Endothelial cell (in vitro differentiated cells): ENCODE data around the gene HTR2C. TPM values are rescaled to one million over a fixed set of nuclear protein-coding genes. Genes with fewer than 3 reads are reported as not detected.
"Not testable (repeated sequence)": the region's sequence is repeated elsewhere in the genome, so short reads cannot be mapped to it uniquely, and the experiment has no call there.

Source experiments
- DNase-seq: peaks from one replicate; pipeline ENCODE4 v3.0.0; 2021; ENCODE audit warnings: low spot score
- H3K27ac Mint-ChIP-seq: one replicate; pipeline ENCODE4 v1.8.0; 2021; ENCODE audit warnings: mixed read lengths, inconsistent platforms; ENCODE audit not compliant: unreplicated experiment
- H3K27me3 Mint-ChIP-seq: one replicate; pipeline ENCODE4 v1.8.0; 2021; ENCODE audit warnings: mild to moderate bottlenecking, moderate library complexity, mixed read lengths, inconsistent platforms; ENCODE audit not compliant: unreplicated experiment
- H3K36me3 Mint-ChIP-seq: one replicate; pipeline ENCODE4 v1.8.0; 2021; ENCODE audit warnings: mild to moderate bottlenecking, low read depth, mixed read lengths, inconsistent platforms; ENCODE audit not compliant: unreplicated experiment
- H3K4me1 Mint-ChIP-seq: one replicate; pipeline ENCODE4 v1.8.0; 2021; ENCODE audit warnings: mild to moderate bottlenecking, mixed read lengths, inconsistent platforms; ENCODE audit not compliant: unreplicated experiment
- H3K4me3 Mint-ChIP-seq: one replicate; pipeline ENCODE4 v1.8.0; 2021; ENCODE audit warnings: mild to moderate bottlenecking, mixed read lengths, inconsistent platforms; ENCODE audit not compliant: unreplicated experiment
- H3K9me3 Mint-ChIP-seq: one replicate; pipeline ENCODE4 v1.8.0; 2021; ENCODE audit warnings: mixed read lengths, inconsistent platforms; ENCODE audit not compliant: unreplicated experiment
- total RNA-seq: library from RNA; stranded (reverse); fragmentation: NEBNext Ultra II Directional; extraction: Animal tissue kit (Norgen Biotek cat#: 25700); gene quantifications from one replicate; pipeline ENCODE4 v1.2.1, GENCODE V29; 2021; ENCODE audit not compliant: unreplicated experiment
- TF ChIP-seq, protein P1 (sequence below): fragments of 200-600 bp; sonication (generic); IDR thresholded peaks from one replicate; pipeline ENCODE4 v1.5.0; 2021; ENCODE audit warnings: antibody characterized with exemption; ENCODE audit not compliant: unreplicated experiment

Gene HTR2C
- total RNA-seq, 1 donor from 2014 or later: 0.10 TPM

GRCh38 chrX:114626323-114626722, 42.4 kb downstream of the HTR2C start:
- Mint-ChIP-seq H3K27me3 (no peaks in the 10 kb centered on the region), H3K27ac (no peak overlapping the region), H3K36me3 (no peaks in the 10 kb centered on the region), H3K4me3 (no peak overlapping the region), H3K9me3 (no peaks in the 10 kb centered on the region), H3K4me1 (no peaks in the 10 kb centered on the region)
- TF ChIP-seq, protein P1, sequence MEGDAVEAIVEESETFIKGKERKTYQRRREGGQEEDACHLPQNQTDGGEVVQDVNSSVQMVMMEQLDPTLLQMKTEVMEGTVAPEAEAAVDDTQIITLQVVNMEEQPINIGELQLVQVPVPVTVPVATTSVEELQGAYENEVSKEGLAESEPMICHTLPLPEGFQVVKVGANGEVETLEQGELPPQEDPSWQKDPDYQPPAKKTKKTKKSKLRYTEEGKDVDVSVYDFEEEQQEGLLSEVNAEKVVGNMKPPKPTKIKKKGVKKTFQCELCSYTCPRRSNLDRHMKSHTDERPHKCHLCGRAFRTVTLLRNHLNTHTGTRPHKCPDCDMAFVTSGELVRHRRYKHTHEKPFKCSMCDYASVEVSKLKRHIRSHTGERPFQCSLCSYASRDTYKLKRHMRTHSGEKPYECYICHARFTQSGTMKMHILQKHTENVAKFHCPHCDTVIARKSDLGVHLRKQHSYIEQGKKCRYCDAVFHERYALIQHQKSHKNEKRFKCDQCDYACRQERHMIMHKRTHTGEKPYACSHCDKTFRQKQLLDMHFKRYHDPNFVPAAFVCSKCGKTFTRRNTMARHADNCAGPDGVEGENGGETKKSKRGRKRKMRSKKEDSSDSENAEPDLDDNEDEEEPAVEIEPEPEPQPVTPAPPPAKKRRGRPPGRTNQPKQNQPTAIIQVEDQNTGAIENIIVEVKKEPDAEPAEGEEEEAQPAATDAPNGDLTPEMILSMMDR: peak; percentile 52
- DNase-seq: no peak

DNA sequence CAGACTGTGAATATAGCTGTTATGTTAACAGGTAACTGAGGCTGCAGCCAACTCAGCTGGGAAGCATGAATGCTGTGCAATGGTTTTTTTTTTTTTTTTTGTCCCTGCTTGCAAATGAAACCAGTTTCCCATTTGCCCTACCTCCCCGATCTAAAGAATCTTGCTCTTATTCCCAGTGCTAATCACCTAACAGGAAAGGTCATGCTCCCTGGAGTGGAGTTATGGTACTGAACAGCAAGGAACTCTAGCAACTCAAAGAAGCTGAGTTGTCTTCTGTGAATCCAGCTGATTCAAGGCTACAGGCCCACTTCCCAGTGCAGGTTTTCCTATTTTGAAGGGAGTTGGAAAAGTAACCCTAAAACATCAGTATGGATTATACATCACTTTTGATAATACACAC, 52.1 kb downstream of the HTR2C start:
- Mint-ChIP-seq H3K27me3 (no peaks in the 10 kb centered on the region), H3K36me3 (no peaks in the 10 kb centered on the region), H3K4me1 (no peaks in the 10 kb centered on the region), H3K9me3 (no peaks in the 10 kb centered on the region), H3K27ac (no peak overlapping the region), H3K4me3 (no peak overlapping the region)
- no peak for DNase-seq
- TF ChIP-seq, protein P1: no peak

DNA sequence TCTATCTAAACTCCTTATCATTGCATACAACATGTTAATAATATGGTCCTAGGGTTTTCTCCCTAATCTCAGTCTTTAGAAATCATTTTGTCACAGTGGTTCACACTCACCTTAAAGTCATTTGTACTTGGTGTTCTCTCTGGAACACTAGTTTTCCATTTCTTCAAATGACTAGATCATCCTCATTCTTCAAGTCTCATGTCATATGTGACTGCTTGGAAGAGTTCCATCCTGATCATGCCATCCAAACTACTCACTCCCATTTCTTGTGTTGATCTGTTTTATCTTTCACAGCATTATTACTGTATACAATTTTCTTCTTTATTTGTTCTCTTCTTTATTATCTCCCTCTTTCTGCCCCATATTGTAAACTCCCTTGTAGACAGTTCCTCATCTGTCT, 66.5 kb downstream of the HTR2C start:
- Mint-ChIP-seq H3K27me3 (peaks cover 1% of the 10 kb centered on the region), H3K9me3 (no peaks in the 10 kb centered on the region), H3K36me3 (no peaks in the 10 kb centered on the region), H3K4me3 (no peak overlapping the region), H3K4me1 (no peaks in the 10 kb centered on the region), H3K27ac (no peak overlapping the region)
- TF ChIP-seq, protein P1: no peak
- DNase-seq: no peak

DNA sequence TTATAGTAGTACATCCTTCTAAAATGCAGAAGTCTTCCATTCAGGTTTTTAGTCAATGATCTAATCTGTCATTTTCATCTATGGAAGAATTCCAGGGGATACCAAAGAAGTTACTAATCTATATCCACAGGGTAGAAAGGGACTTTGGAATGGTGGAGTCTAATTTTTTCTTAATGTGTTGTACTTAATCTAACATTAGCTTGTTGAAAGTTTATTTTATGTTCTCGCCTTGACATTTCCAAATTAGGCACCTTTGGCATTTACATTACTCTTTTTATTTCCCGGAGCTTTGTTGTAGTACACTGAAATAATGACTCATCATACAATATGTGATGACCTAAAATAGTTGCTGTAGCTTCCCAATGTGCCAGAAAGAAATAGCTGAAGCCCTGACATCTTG, 91.5 kb downstream of the HTR2C start:
- TF ChIP-seq, protein P1: no peak
- Mint-ChIP-seq H3K9me3 (no peaks in the 10 kb centered on the region), H3K4me1 (no peaks in the 10 kb centered on the region), H3K36me3 (no peaks in the 10 kb centered on the region), H3K4me3 (no peak overlapping the region), H3K27ac (no peak overlapping the region), H3K27me3 (no peaks in the 10 kb centered on the region)
- no peak for DNase-seq

DNA sequence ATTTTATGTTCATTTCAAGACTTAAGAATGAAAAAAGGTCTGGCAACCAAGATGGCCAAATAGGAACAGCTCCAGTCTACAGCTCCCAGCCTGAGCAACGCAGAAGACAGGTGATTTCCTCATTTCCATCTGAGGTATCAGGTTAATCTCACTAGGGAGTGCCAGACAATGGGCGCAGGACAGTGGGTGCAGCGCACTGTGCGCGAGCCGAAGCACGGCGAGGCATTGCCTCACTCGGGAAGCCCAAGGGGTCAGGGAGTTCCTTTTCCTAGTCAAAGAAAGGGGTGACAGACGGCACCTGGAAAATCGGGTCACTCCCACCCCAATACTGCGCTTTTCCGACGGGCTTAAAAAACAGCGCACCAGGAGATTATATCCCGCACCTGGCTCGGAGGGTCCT, 116.6 kb downstream of the HTR2C start:
- H3K4me1 Mint-ChIP-seq, H3K36me3 Mint-ChIP-seq, H3K27ac Mint-ChIP-seq, H3K4me3 Mint-ChIP-seq, H3K27me3 Mint-ChIP-seq, DNase-seq, H3K9me3 Mint-ChIP-seq: not testable (repeated sequence)

GRCh38 chrX:114709406-114709805, 125.5 kb downstream of the HTR2C start:
- H3K9me3 Mint-ChIP-seq: no peaks in the 10 kb centered on the region
- H3K4me1 Mint-ChIP-seq: no peaks in the 10 kb centered on the region
- H3K27ac Mint-ChIP-seq: no peak overlapping the region
- no peaks in the 10 kb centered on the region for H3K27me3 Mint-ChIP-seq
- H3K4me3 Mint-ChIP-seq: no peak overlapping the region
- no peak for DNase-seq
- TF ChIP-seq, protein P1: no peak
- no peaks in the 10 kb centered on the region for H3K36me3 Mint-ChIP-seq
